GM21526 (cell line): ENCODE data around the gene TMEM121B.

ENCODE experiments used
- ATAC-seq: cut with Tn5 transposase; IDR thresholded peaks from one replicate; pipeline ENCODE4 v1.9.1; 2021; ENCODE audit warnings: moderate library complexity; ENCODE audit not compliant: unreplicated experiment, low FRiP score

Gene TMEM121B

DNA sequence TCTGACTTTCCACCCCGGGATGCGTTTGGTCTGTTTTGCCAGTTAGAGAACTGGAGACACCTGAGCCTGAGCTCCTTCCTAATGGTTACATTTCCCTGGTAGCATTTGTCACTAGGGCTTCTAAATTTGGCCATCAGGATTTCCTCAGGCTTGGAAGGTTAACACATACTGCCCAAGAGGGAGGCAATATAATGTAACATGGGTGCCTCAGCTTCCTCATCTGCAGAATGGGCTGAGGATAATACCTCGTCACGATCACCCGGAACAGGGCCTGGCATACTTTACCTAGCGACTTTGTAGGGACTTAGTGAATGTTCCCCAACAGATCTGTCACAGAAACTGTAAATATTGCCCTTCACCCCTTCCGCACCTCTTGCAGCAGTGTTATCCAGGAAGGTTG lies 25.1 kb downstream of the TMEM121B start:
- no peak for ATAC-seq

GRCh38 chr22:17095538-17095937 lies 25.6 kb downstream of the TMEM121B start:
- no peak for ATAC-seq

- ATAC-seq = no peak
Measured at GRCh38 chr22:17093081-17093480, 28.1 kb downstream of the TMEM121B start.

DNA sequence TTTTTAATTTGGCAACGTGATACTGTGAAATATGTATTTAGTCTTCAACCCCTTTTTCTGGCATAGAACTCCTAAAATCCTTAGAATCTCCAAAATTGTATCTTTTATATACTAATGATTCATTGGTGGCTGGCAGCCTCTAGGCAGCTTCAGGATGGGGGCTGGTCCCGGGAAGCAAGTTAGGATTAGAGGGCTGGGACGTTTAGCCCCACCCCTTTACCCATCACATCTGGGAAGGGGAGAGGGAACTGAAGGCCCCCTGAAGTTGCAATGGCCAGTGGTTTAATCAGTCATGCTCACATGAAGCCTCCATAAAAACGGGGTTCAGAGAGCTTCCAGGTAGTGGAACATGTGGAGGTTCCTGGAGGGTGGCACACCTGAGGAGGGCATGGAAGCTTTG lies 29.3 kb downstream of the TMEM121B start:
- no peak for ATAC-seq

GRCh38 chr22:17090550-17090949 lies 30.6 kb downstream of the TMEM121B start:
- ATAC-seq = no peak

DNA sequence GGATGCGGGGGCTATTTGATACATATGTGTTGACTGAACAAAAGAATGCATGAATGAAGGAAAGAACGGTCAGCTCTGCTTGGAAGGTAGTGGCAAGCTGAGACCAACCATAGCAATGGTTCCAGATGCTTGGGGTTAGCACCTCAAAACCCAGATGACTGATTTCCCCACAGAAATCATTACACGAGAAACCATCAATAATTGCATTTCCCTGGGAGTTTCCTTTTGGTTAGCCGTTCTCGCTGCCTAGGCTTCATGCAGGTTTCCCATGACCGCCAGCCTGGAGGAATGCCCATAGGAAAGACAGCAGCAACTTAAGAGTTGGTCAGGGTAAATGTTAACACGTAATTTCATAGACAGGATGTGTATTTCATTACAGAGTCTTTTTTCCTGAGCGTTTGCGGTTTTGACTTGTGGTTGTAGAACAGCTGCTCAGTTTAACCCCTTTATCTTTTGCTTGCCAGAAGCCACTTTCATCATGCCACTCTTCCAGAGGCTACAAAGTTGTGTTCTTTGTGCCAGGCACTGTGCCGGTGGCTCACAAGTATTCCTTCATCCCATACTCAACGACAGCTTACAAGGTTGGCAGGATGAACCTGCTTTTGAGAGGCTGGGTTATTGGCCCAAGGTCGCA lies 33.5 kb downstream of the TMEM121B start:
- no peak for ATAC-seq

- no peak for ATAC-seq
Measured at GRCh38 chr22:17086788-17087497, 34.2 kb downstream of the TMEM121B start.

DNA sequence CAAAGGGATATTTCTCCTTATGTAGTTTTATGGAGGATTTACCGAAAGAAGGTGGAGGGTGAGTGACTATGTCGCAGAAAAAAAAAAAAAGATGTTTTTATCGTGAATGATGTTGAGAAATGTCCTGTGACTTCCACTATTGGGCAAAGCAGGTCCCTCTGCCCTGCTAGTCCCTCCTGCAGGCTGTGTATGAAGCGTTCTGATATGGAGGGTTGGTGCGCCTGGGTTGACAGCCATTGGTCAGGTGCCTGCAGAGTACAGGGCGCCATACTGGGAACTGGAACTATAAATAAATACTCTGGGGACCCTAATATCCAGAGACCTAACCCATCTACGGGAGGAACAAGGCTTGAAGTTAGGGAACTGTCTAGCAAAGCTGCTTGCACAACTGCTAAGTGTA lies 34.9 kb downstream of the TMEM121B start:
- ATAC-seq = no peak

GRCh38 chr22:17085277-17086181 lies 35.6 kb downstream of the TMEM121B start:
- no peak for ATAC-seq

DNA sequence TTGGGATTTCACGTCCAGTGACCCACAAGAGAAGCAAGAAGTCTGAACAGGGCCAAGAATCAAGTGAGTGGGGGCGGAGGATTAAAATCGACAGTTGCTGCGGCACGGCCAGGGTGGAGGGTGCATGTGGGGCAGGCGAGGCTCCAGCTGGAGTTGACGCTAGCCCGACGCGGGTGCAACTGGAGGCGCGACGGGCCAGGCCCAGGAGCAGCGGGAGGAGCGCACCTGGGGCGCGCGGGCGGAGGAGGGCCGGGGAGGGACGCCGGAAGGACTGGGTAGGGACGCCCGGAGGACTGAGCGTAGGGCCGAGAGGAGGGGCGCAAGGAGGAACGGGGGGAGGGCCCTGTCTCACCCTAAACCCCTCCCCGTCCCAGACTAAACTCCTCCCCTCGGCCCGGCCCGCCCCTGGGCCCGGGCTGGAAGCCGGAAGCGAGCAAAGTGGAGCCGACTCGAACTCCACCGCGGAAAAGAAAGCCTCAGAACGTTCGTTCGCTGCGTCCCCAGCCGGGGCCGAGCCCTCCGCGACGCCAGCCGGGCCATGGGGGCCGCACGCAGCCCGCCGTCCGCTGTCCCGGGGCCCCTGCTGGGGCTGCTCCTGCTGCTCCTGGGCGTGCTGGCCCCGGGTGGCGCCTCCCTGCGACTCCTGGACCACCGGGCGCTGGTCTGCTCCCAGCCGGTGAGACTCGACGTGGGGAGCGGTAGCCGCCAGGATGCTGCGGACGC lies 36.4 kb downstream of the TMEM121B start, which contains the start of gene IL17RA:
Gene IL17RA, plus strand, starts transcription at position 447 of the 723 bp plus-strand sequence. Its CDS starts 92 bp downstream, at position 539.
- peak; percentile 88 for ATAC-seq

DNA sequence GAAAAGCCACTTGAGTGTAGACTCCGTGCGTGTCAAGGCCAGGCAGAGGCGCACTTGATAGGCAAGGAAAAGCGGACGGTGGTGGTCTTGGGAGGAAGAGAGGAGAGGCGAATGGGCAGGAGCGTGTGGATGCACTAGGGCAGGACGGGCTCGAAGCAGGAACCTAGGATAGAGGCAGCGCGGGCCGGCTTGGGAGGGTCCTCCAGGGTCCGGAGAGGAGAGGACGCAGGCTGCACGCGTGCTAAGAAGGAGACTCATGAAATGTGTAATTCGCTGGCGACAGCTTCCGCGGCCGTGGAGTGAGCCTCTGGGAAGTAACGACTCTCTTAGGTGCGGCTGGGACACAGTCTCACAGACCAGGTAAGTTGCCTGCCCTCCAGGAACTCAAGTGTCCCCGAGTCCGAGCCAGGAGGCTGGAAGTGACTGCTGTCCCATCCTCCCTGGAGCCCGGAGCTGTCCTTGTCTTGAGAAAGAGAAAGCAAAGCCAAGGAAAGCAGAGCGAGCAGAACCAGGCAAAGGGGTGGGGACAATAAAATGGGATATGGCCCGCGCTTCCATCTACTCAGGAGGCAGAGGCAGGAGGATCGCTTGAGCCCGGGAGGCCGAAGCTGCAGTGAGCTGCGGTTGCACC lies 37.2 kb downstream of the TMEM121B start:
- no peak for ATAC-seq

- ATAC-seq = no peak
Measured at GRCh38 chr22:17083255-17083654, 37.9 kb downstream of the TMEM121B start.

DNA sequence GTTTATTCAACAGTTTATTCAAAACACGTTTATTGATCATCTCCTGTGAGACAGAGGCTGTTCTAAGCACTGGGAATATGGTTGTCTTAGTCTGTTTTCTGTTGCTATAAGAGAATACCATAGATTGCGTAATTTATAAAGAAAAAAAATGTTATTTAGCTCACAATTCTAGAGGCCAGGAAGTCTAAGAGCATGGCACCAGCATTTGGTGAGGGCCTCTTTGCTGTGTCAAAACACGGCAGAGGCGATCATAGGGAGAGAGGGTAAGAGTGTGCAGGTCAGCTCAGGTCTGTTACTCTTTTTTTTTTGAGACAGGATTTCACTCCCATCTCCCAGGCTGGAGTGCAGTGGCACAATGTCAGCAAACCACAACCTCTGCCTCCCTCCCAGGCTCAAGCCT lies 41.6 kb downstream of the TMEM121B start:
- ATAC-seq = no peak

- no peak for ATAC-seq
Measured at GRCh38 chr22:17077255-17077654, 43.9 kb downstream of the TMEM121B start.

DNA sequence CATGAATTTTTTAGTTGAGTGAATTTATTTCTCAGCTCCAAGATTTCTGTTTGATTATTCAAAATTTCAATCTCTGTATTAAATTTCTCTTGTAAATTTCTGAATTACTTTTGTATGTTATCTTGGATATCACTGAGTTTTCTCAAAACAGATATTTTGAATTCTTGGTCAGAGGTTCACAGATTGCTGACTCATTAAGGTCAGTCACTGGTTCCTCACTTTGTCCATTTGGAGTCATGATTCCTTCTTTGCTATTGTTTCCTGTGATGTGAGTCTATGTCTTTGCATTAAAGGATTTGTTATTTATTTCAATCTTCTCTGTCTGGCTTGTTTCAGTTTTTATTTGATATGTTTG lies 46.5 kb downstream of the TMEM121B start:
- ATAC-seq = no peak

DNA sequence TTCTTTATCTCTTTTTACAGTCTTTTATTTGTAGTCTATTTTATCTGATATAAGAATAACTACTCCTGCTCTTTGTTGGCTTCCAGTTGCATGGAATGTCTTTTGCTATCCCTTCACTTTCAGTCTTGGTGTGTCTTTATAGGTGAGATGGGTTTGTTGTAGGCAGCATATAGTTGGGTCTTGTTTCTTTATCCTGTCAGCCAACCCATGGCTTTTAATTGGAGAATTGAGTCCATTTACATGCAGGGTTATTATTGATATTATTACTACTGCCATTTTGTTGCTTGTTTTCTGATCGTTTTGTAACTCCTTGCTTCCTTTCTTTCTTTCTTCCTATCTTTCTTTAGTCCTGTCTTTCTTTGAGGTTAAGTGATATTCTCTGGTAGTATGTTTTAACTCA lies 48.3 kb downstream of the TMEM121B start:
- ATAC-seq = no peak
